C4-2B (cell line): ENCODE results near the gene GAA.

ENCODE experiments used
- CTCF ChIP-seq: fragments of 450-650 bp; conservative IDR thresholded peaks from 2 replicates; pipeline ENCODE4 v1.5.1; 2017; ENCODE audit warnings: mild to moderate bottlenecking
- ZFX ChIP-seq: fragments of 450-650 bp; IDR thresholded peaks from 2 replicates; pipeline ENCODE4 v1.6.1; 2017

DNA sequence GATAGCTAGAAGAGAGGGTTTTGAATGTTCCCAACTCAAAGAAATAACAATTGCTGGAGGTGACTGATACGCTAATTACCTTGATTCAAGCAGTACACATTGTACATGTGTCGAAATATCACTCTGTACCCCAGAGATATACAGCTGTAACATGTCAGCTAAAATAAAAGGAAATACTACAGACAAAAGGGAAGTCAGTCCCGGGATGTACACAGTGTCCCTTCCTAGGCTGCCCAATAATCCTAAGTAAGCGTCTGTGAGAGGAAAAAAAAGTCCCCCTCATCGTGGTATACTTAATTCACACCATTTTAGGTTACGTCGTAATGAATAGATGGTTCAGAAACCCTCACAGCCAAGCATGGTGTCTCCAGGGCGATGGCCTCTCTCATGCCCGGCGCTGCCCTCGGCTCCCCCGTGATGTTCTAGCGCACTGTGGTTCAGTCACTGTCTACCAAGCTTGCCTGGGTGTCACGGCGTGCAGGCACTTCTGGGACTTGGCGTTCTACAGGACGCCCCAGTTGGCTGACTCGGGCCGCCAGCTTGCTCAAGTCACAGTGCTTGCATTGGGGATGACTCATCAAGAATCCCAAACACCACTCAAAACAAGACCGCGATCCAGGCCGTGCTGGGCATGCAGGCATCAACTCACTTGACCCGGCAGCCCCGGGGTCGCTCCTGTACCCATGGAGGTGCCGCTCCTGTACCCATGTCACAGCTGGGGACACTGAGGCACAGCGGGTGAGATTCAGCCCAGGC lies 37.4 kb upstream of the GAA start:
- TF ChIP-seq CTCF, result no peak
- no peak for TF ChIP-seq ZFX
